AG04449 (cell line): ENCODE data around the gene CHRM4.

Source experiments
- CTCF ChIA-PET: fragments of 350-600 bp; formaldehyde crosslinking; extraction: SDS; loops from one replicate; lab custom pipeline; 2021; ENCODE audit warnings: antibody characterized with exemption; lab: Yijun Ruan, JAX
- POLR2A ChIA-PET: fragments of 400-600, 350-600 bp; formaldehyde crosslinking; extraction: SDS; loops from one replicate; lab custom pipeline; 2020; ENCODE audit warnings: antibody characterized with exemption, inconsistent platforms; lab: Yijun Ruan, JAX
- DNase-seq: peaks from one replicate; pipeline ENCODE4 v3.0.0-alpha.2; 2010; ENCODE audit warnings: low read depth, low spot score
- H3K4me3 ChIP-seq: 2 replicates; pipeline ENCODE4 v1.5.1; 2011; ENCODE audit warnings: low read depth, mild to moderate bottlenecking, control low read depth, low read length
- TF ChIP-seq, protein P1 (sequence below): IDR thresholded peaks from one replicate; pipeline ENCODE4 v1.5.1; 2011; ENCODE audit warnings: mild to moderate bottlenecking, moderate library complexity, low read length, control low read depth, inconsistent platforms; ENCODE audit not compliant: insufficient read depth; ENCODE audit errors: missing control alignments

Gene CHRM4

DNA sequence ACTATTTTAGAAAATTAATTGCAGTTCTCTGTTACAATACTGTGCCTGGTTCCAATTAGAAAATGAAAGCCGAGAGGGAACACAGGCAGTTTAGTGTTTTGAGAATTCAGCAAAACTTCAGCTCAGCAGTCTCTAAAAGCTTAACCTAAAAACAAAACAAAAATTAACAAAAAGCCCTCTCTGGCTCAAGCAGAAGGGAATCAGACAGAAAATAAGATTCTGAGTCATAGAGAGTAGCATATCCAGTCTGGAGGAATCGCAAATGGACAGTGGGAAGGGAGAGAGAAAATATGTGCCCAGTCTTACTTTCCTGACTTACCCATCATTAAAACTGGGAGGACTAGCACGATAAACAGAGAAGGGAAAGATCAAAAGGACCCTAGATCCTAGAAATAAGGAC lies 38.1 kb upstream of the CHRM4 start:
- no peak for DNase-seq
- no peak overlapping the region for H3K4me3 ChIP-seq
- ChIA-PET POLR2A (no interaction called here), CTCF (interaction anchor here (0.9 to 1.1 kb wide), 2 partner anchors 20 to 100 kb away, joined by 3 to 4 read pairs; no protein-coding TSS in a partner anchor)
- TF ChIP-seq, protein P1, sequence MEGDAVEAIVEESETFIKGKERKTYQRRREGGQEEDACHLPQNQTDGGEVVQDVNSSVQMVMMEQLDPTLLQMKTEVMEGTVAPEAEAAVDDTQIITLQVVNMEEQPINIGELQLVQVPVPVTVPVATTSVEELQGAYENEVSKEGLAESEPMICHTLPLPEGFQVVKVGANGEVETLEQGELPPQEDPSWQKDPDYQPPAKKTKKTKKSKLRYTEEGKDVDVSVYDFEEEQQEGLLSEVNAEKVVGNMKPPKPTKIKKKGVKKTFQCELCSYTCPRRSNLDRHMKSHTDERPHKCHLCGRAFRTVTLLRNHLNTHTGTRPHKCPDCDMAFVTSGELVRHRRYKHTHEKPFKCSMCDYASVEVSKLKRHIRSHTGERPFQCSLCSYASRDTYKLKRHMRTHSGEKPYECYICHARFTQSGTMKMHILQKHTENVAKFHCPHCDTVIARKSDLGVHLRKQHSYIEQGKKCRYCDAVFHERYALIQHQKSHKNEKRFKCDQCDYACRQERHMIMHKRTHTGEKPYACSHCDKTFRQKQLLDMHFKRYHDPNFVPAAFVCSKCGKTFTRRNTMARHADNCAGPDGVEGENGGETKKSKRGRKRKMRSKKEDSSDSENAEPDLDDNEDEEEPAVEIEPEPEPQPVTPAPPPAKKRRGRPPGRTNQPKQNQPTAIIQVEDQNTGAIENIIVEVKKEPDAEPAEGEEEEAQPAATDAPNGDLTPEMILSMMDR = no peak

DNA sequence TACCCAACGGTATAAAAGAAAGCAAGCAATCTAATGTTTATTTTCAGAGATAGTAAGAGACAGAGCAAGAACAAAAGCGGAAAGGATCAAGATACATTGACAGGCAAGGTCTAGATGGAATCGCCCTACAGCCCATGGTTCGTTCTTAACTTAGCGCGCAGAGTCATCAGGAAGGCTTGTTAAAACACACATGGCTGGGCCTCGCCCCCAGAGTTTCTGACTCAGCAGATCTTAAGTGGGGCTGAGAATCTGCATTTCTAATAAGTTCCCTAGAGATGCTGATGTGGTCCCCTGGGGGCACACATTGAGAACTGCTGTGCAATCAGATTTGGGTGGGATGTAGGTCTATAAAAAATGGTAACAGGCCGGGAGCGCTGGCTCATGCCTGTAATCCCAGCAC lies 35.8 kb upstream of the CHRM4 start:
- H3K4me3 ChIP-seq = no peak overlapping the region
- CTCF ChIA-PET = no interaction called here
- POLR2A ChIA-PET = no interaction called here
- DNase-seq = no peak
- TF ChIP-seq, protein P1 = no peak

DNA sequence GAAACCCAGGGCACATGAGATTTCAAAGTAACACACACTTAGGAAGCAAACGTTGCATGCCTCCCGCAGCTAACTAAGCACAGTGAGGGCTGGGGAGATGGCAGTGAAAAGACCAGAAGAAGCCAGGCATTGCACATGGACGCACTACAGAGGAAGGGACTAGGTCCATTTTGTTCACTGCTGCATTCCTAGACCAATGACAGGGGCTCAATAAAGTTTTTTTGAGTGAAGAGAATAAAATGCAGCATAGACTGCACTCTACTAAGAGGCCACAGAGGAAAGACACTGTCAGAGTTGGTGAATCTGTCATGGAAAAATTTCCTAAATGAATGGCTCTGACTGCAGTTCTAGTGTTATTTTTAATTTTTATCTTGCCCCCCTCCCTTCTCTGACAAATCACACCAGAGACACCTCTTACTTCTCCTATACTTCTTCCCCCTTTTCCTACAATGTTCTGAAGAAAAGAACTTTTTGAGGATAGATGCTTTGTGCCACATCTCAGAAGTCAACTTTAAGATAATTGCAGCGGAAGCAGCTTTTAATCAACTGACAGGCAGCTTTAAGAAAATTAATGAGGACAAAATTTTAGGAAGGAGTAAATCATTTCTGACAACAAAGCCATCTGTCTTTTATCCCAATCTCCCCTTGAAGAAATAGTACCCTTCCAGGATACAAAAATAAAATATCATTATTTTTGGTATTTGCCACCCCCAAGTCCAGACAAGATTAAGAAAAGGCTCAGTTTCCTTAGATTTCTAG lies 34.8 kb upstream of the CHRM4 start:
- ChIA-PET CTCF (interaction anchor here (1.4 kb wide), 1 partner anchor 64 kb away, joined by 3 read pairs; no protein-coding TSS in a partner anchor), POLR2A (no interaction called here)
- no peak overlapping the region for H3K4me3 ChIP-seq
- TF ChIP-seq, protein P1 = no peak
- DNase-seq = no peak

DNA sequence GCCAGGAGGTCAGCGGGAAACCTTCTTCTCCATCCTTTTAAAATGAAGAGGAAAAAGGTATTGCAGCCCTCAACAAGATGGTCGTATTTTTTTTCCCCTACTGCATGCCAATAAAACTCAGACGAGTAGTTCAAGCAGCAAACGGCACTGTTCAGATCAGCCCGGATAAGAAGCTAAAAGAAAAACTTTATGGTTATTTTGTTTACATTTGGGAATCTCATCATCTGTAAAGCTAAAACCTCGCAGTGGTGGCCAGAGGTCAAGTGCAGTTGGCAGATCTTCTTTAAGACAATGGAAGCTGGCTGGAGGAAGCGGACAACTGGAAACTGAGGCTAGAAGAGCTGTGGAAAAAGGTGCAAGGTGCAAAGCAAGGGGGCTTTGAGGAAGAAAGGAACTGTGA lies 31.0 kb upstream of the CHRM4 start:
- CTCF ChIA-PET = interaction anchor here (0.9 to 1.3 kb wide), 2 partner anchors 34 to 67 kb away, joined by 3 to 5 read pairs; no protein-coding TSS in a partner anchor
- TF ChIP-seq, protein P1 = no peak
- POLR2A ChIA-PET = interaction anchor here (0.5 kb wide), 1 partner anchor 125 kb away, joined by 5 read pairs; no protein-coding TSS in a partner anchor
- no peak for DNase-seq
- no peak overlapping the region for H3K4me3 ChIP-seq

DNA sequence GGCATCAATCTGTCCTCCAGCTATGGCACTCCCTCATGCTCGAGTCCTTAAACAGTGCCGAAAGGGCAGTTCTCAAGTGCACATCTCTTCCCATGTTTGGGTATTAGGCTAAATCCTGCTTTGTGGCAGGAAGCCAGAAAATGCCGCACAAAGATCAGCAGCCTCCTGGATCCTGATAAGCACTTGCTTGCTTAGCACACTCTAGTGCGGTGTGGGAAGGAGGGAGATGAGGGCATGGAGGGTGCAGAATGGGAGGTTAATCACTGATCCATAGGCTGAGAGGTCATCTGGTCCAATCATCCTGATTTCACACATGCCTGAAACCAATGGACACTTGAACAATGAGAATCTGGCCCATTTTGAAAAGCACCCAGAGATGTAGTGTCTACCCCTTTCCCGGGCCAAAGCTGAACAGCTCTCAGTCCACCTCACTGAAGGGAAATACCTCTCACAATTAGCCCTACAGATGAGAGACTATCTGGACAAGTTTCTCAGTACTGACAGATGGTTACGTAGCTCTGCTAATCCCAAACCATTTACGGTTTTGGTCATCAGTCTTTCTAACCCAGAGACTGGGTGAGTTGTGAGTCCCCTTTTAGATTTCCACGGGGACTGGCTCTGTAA lies 29.8 kb upstream of the CHRM4 start:
- POLR2A ChIA-PET = no interaction called here
- H3K4me3 ChIP-seq = no peak overlapping the region
- CTCF ChIA-PET = interaction anchor here (1.3 kb wide), 1 partner anchor 29 kb away, joined by 3 read pairs; no protein-coding TSS in a partner anchor
- no peak for DNase-seq
- TF ChIP-seq, protein P1 = no peak

DNA sequence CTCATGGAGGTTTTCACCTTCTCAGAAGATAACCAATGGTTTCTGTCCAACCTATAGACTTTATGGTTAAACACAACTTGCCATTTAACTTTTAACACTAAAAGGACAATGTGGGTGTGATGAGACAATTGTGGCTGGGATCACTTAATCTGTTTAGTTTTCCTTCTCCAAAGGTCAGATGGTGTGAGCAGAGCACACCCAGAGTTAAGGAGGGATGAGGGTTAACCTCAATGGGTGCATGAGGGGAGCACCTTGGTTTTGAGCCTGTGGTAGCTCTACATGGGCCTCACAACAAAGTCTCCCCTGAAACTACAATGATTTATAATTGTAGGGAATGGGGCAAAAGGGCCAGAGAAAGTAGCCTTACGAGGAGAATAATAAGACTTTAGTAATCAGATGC lies 28.9 kb upstream of the CHRM4 start:
- no peak for DNase-seq
- CTCF ChIA-PET = no interaction called here
- POLR2A ChIA-PET = no interaction called here
- no peak overlapping the region for H3K4me3 ChIP-seq
- TF ChIP-seq, protein P1 = no peak
